NCI-H1436 (cell line): ENCODE results near the gene PTPRD.
"Not testable (repeated sequence)": the region's sequence is repeated elsewhere in the genome, so short reads cannot be mapped to it uniquely, and the experiment has no call there.

Source experiments
- DNase-seq: peaks from one replicate; lab custom pipeline; 2025; lab: John Stamatoyannopoulos, UW

Gene PTPRD

DNA sequence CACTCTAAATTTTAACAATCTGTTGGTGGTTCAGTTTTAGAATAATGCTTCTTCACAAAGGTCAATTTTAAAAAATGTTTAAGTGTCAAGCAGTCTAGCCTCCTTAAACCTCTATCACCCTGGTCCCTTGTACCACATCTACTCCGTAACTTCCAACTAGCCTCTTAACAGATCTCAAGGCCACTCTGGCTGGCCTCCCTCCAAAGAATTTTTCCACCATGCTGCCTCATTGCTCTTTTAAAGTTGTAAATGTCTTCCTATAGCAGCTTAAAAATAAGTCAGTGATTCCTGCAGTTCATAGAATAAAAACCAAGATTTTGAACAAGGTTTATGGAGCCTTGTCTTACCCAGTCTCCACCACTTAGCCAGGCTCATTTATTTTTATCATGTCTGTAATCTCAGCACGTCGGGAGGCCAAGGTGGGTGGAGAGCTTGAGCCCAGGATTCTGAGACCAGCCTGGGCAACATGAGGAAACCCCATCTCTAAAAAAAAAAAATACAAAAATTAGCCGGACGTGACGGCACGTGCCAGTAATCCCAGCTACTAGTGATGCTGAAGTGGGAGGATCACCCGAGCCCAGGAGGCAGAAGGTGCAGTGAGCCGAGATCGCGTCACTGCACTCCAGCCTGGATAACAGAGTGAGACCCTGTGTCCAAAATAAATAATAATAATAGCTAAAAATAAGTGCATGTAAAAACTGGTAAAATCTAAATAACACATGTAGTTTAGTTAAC lies 1888.4 kb downstream of the PTPRD start:
- no peak for DNase-seq

DNA sequence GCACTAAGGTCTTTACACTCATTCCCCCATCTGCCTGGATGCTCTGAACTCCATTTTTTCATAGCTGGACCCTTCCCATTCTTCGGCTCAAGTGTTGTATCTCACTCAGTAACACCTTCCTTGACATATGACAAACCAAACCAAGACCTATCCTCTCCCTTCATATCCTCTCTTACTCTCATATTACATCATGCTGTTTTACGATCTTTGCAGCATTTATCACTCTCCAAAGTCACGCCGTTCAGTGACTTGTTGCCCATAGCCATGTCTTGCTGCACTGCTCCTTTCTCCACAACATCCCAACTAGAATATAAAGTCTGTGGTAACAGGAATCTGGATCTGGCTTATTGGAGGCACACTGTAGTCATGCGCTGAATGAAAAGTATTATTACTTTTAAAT lies 1889.6 kb downstream of the PTPRD start:
- no peak for DNase-seq

DNA sequence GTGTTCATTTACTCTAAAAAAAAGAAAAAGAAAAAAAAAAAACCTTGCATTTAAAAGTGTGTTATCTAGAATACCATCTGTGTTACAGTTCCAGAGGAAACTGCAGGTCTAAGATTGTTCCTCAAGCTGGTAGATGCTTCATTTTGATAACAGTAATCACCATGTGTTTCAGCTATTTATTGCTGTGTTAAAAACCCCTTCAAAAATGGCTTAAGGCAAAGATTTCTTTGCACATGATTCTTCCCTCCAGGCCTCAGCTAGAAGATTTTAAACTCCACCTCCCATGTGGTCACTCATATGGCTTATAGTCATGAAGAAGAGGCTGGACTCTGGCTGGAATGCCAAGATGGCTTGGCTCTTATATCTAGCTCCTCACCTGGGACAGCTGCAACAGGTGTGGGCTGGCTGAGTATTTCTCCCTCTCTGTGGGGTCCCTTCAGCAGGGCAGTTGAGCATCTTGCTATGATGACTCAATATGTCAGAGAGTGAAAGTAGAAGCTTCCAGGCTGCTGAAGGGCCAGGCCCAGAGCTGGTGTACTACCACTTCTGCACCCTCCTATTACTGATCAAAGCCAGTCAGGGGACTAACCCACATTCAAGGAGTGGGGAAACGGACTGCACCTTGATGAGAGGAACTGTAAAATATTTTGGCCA lies 1892.8 kb downstream of the PTPRD start:
- DNase-seq: no peak

DNA sequence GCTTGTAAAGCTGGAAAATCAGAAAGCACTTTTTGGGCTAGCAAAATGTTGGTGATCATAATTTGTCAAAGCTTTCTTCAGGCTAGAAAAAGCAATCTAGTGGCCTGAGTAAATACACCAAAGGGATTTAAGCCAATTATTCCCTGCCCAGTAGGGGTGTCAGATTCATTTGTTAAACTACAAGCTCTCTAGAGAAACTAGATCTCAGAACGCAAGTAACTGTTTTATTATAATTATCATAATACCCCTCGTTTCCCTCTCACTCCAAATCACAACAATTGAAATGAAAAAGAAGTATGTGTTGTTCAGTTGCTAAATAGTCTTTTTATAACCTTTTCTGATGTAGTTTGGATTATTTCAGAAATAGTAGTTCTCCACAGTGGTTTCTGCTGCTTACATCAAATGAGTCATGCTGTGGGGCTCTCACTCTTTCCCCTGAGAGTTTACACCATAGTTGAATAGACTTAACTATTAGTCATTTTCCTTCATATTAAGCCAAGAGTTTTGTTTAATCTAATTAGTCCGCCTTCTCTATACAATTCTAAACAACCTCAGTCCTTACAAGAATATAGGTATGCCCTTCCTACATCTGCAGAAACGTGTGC lies 1894.6 kb downstream of the PTPRD start:
- DNase-seq: no peak

DNA sequence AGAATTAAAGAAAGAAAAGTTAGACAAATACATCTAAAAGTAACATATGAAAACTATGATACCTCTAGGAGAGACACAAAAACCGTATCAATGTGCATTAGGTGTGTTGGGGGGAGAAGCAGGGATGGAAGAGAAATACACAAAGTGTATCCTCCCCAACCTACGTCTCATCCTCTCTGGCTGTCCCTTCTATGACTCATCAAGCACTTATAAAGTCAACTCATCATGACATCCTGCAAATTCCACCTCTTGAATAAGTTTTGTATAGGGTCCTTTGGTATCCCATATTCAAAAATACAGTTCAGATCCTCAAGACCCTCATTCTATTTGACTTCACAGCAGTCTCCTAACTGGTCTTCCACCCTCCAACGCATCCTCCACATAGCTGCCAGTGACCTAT lies 1895.7 kb downstream of the PTPRD start:
- no peak for DNase-seq

DNA sequence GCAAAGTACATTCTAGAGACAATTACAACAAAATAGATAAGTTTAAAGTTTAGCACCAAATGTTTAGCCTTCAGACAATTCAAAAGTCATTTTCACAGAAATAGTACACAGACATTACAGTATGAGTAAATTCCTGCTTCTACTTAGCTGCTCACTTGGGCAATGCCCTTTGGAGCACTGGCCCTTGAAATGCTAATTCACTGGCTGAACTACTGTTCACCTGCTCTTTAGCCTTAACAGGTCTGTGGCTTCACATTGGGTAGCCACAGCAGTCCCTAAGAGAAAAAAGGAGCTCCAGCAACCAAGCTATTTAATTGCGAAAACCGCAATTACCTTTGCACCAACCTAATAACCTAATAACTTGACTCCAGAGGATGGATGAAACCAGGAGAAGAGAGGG lies 1897.0 kb downstream of the PTPRD start:
- no peak for DNase-seq

DNA sequence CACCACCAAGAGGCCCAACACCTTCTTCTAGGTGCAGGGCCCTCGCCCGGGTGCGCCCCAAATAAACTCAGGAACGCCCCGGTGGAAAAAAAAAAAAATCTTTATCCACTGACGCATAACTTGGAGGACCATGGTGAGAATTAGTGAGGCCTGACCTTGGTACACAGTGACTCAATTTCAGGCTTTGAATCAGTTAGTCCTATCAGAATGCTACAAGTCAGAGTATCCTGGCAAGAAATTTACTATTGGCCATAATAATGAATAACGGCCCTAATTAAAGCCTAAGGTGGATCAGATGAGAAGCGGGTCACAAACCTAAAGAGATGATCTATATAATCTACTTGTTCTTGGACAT lies 1899.0 kb downstream of the PTPRD start:
- DNase-seq: no peak

DNA sequence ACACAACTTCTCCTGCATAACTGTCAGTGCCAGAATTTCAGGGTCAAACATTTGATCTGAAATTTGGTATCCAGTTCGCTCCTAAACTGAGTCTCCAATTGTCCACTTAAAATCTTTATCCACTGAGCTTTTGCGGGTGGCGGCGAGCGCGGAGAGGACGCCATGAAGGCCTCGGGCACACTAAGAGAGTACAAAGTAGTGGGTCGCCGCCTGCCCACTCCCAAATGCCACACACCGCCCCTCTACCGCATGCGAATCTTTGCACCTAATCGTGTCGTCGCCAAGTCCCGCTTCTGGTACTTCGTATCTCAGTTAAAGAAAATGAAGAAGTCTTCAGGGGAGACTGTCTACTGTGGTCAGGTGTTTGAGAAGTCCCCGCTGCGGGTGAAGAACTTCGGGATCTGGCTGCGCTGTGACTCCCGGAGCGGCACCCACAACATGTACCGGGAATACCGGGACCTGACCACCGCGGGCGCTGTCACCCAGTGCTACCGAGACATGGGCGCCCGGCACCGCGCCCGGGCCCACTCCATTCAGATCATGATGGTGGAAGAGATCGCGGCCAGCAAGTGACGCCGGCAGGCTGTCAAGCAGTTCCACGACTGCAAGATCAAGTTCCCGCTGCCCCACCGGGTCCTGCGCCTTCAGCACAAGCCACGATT lies 1899.5 kb downstream of the PTPRD start:
- DNase-seq: no peak

DNA sequence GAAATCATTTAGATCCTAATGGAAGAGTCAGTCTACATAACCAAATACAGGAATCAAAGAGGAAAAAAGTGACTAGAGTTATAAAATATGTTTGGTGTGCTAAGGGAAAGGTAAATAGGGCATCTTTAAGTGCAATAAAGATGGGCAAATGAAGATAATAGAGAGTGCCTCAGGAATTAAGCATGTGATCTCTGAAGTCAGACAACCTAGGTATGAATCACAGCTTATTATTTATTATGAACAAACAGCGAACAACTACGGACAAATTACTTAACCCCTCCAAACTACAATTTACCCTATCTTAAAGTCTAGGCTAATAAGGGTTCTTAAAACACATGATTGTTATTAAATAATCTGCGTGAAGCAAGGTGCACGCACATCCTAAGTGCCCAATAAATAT lies 1903.1 kb downstream of the PTPRD start:
- no peak for DNase-seq

DNA sequence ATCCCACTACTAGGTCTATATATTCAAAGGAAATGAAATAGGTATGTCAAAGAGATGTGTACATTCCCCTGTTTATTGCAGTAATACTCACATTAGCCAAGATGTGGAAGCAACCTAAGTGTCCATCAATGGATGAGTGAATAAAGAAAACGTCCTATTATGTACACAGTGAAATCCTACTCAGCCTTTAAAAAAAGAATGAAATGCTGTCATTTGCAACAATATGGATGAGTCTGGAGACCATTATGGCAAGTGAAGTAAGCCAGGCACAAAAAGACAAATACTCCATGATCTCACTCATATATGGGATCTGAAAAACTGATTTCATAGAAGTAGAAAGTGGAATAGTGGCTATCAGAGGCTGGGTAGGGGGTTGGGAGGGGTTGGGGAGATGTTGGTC lies 1904.1 kb downstream of the PTPRD start:
- DNase-seq: no peak

DNA sequence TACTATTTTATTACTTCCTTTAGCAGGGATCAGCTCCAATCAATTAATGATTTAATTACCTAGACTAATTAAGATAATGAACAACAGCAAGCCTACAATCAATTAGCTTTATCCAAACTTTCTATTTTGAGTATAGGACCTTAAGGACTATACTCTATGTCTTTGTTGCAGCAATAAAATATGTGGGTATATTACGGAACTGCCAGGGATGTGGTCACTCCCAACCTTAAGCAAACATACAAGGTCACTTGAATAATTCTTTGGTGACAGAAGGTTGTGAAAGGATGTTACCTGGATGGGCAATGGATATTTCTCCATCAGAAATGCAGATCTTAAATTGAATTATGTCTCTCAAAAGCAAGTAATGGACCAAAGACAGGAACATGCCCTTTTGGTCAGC lies 1905.8 kb downstream of the PTPRD start:
- DNase-seq: no peak

DNA sequence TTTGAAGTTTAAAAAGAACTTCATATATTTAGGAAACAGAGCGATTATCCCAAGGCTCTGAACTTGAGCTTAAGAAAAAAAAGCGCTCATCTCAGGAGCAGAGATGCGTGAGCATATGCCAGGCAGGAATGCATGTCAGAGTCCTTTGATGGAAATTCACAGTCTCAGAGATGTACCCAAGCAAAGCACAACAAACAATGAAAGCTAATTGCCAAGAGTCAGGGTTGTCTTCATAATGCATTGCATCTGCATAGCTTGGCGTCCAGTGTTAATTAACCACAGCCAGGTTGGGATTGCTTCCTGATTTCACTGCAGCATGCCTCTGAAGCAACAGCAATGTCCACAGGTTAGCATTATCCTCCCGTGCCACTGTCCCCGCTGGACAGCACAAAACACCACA lies 1906.3 kb downstream of the PTPRD start:
- no peak for DNase-seq

DNA sequence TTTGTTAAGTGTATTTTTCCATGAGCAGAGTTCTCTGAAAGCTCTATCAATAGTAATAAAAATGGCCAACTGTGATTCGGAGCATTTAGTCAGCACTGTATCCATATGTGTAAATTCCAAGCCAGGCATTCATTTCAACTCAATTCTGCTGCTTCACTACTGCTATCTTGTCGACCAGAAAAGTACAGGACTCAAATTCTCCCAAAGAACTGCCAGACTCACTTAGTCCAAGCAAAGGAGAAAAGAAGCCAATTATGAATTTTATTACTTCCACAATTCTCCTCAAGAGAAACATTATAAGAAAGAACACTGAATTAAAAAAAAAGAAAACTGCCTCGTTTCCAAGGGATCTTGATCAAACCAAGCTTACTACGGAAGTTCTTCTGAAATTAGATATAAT lies 1906.9 kb downstream of the PTPRD start:
- no peak for DNase-seq

DNA sequence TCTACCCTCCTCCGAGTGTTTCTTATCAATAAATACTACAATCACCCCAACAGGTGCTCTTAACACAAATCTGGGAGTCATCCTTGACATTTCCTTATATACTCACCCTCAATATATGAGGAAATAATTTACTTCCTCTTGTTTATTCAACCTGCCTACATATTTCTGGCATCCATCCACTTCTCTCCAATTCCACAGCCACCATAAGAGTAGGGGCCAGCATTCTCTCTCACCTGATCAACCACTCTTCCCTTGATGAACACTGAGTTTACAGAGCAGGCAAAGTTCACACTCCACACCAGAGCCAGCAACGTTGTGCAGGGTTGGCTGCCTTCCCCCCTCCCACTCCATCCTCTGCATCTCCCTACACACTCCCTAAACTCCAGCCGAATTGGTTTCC lies 1908.9 kb downstream of the PTPRD start:
- DNase-seq: no peak

DNA sequence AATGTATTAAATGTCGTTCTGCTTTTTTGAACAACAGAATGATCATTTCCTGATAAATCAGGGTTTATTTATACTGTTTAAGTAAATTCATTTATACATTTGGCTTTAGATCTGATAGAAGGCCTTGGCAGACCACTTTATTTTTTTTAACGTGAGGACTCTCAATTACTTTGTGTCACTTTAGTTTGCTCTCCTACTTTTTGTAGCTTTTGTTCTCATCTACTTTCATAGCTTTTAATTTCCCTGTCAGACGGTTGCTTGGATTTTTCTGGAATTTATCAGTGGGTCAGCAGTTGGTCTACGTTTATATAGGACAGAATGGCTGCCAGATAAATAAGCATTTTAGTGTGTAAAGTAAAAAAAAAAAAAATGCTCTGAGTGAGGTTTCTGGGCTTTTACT lies 1910.9 kb downstream of the PTPRD start:
- DNase-seq: no peak

DNA sequence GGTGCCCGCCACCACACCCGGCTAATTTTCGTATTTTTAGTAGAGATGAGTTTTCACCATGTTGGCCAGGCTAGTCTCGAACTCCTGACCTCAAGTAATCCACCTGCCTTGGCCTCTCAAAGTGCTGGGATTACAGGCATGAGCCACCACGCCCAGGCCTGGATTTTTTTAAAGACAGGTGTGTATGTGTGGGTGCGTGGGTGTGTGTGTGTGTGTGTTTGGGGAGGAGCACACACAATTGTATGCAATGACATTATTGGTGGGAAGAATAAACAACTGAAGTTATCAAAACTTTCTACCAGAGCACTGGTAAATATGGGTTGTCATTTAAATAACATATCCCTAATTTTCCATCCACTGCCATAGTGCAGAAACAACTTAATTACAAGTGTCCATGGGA lies 1915.2 kb downstream of the PTPRD start:
- not testable (repeated sequence) for DNase-seq

DNA sequence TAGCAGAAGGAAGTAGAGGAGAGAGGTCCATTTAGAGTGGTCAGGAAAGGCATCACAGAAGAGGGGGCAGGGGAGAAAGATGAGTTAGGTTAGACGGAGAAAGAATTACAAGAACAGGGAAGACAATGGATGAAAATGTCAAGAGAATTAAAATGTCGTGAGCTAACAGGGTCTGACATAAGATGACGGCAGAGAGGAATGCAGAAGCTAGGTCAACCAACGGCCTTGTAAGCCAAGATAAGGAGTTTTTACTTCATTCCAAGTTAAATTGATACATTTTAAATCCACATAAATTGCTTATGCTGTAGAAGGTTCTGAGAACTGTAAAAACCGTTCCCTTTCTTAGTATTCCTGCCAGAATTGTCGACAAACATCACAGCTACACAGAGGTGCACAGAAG lies 1916.3 kb downstream of the PTPRD start:
- no peak for DNase-seq

DNA sequence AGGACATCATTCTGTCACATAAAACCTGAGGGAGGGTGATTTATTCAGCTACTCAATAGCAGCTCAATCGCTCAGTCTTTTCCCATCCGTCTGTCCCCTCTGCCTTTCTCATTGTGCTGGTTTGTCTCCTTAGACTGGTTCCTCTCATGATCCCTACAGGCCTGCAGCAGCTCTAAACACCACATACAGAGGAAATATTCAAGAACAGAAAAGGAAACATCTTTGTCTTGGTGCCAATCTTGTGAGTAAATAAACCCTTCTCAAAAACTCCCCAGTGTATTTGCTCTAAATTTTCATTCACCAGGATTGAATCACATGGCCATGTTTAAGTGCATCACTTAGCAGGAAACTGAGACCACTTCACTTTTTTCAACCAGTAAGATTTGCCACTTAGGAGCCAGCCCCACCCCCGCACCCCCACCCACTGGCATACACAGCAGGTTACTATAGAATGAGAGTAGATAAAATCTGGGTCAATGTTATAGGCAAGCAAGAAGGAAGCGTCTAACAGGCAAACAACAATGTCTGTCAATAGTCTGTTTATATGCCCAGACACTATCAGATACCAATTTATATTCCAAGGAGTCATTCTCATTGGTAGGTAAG lies 1917.7 kb downstream of the PTPRD start:
- peak; percentile 91 for DNase-seq

DNA sequence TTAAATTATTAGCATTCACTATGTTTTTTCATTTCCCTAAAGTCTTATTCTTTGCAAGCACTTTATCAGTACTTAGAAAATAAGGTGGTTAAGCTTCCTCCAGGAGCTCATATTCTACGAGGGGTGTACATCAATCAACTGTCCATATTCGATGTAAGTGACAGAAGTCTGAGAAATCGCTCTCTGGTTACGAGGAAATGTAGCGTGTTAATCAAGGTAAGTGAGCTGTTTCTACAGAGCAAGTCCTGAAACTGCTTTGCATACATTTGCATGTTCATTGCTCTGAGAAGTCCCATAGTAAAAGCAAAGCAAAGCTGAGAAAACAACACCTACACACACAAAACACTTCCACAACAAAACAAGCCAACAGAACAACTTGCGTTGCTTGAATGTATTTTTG lies 1919.3 kb downstream of the PTPRD start:
- DNase-seq: no peak

DNA sequence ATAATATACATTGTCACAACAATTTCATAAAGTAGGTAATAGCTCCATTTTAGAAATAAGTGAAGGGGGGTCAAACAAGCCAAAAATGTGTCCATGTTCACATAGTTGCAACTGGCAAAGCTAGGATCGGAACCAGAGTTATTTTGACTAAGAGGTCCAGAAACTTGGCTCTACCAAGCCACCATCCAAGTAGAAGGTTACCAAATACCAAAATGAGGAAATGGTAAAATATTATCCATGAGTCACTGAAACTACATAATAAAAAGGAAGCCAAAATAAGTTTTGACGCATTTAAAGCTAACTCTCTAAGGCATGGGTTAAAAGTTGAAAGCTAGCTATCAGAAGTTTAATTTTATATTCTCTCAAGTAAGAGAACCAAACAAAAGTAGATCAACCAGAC lies 1926.3 kb downstream of the PTPRD start:
- no peak for DNase-seq

DNA sequence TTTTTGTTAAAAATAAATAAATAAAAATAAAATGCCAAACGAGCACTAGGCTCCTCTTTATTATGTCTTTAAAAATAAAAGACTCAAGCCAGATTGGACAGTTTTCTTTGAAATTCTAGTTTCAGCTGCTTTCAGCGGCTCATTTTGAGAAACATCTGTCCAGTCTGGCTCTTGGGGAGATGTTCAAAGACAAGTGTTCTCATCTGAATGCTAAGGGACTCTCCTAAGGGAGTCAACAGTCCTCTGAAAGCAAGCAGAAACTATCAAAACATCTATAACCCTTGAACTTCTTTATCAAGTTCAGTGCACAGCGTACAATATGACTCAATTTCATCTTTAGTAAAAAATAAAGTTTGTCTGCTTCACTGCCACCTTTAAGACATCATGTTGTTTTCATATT lies 1927.0 kb downstream of the PTPRD start:
- DNase-seq: no peak

DNA sequence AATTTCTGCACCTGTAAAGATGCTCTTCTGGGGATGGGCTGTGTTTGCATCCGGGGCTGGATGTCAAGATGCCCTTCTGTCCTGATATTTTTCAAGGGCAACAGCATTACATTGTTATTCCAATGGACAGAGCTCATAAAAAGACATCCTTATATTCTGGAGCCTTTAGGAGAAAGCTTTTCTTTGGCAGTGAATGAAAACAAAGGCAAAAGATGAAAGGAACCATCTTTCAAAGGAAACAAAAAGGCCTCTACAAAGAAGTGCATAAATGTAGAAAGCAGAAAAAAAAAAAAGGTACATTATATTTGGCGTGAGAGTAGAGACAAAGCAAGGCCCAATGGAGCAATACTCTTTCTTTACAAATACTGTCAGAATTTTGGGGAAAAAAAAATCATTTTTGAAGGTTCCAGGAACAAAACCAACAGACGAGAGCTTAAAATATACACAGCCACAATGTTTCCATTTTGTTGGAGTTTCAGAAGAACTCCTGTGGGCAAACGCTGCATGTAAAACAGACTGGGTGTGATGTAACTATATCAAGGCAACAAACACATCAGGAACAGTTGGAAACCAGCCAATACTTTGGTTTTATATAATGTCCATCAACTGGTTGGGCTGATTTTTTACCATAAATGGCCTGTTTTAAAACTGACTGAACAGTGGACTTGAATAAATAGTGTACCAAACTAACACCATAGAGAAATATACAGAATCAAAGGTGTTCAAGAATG lies 1927.7 kb downstream of the PTPRD start:
- no peak for DNase-seq
